DMS53 (cell line): ENCODE results near the gene PLP2.

Experiments used
- DNase-seq: peaks from one replicate; lab custom pipeline; 2025; lab: John Stamatoyannopoulos, UW

Gene PLP2

GRCh38 chrX:49209434-49210251, 37.9 kb downstream of the PLP2 start:
- no peak for DNase-seq

GRCh38 chrX:49210406-49210805, 38.7 kb downstream of the PLP2 start:
- no peak for DNase-seq

- DNase-seq = no peak
These were observed 39.4 kb downstream of the PLP2 start for GRCh38 chrX:49211074-49211473.

DNA sequence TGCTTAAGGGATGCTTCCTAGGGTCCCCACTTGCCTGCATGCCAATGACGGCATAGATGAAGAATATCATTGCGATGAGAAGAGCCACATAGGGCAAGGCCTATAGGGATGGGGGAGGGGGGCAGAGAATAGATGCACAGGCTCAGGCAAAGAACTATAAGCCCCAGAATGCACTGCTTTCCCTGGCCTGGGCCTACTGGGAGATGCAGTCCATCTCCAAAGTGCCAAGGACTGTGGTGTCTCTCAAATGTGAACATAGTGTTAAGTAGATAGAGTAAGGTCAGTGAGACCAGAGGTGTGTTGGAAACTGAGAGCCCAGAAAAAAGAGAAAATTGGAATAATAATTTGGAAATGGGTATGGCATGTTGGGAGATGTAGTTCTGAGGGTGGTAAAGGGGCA, 40.5 kb downstream of the PLP2 start:
- no peak for DNase-seq

GRCh38 chrX:49212861-49213260, 41.2 kb downstream of the PLP2 start:
- no peak for DNase-seq

DNA sequence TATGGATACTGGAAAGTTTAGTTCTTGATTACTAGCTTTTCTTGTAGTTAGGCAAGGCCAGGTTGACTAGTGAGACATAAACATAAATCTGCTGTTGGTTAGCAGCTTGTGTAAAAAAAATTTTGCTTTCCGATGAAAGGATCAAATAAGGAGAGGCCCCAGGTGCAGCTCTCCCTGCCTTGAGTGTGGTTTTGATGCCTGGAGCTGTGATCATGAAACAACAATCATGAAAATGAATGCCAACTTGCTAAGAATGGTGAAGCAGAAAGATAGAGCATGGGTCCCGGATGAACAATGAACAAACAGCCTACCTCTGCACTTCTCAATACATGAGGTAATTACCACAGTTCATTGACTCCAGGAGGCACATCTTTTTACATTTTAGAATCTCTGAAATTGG, 42.7 kb downstream of the PLP2 start:
- no peak for DNase-seq

DNA sequence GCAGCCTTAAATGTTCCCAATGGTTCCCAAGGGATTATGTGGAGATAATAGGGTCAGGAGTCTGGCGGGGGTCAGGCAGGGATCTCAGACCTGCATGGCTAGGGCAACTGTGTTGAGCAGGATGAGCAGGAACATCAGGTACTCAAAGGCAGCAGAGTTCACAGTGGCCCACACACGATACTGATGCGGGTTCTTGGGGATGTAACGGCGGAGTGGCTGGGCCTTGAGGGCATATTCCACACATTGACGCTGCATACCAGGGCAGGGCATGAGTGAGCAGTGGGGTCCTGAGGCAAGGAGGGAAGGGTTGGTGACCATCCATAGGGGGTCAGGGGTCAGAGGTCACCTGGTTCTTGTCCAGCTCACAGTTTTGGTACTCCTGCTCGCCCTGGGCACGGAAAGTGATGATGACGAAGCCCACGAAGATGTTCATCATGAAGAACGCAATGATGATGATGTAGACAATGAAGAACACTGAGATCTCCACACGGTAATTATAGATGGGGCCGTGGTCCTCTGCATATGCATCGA, 43.4 kb downstream of the PLP2 start:
- DNase-seq = no peak

DNA sequence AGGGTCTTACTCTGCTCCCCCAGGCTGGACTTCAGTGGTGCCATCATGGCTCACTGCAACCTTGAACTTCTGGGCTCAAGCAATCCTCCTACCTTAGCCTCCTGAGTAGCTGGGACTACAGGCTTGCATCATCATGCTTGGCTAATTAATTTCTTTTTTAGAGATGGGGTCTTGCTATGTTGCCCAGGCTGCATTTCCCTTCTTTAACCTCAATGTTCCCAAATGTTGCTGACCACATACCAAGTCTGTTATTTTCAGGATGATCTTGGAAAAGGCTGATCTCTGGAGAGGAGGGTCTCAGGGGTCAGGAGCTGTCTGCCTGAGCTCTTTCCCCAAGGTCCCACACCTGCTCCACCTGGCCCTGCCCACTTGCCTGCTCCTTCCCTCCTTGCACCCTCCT, 48.4 kb downstream of the PLP2 start:
- no peak for DNase-seq

- DNase-seq = no peak
These were observed 50.2 kb downstream of the PLP2 start for GRCh38 chrX:49221868-49222267.
